Measurements from ENCODE around the gene ADARB1.

Gene ADARB1

DNA sequence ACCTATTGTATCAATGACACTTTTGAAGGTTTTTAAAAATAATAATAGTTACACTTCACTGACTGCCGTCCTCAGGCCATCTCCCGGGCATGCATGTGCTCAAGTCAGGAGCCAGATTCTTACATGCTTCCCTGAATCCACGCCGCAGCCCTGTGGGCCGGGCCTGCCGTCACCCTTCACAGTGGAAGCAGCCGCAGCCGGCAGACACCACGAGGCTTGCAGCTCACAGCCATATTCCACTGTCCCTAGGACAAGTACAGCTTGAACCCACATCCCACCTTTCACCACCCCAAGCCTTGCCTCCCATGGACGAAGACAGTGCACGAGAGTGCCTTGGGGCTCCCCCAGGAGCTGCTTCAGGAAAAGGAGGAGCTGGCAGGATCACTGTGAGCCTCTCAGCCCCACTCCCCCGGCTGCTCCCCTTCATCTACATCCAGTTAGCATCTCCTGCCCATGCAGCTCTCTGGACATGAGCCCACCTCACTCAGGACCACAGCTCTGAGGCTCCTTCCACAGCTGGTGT, 136.1 kb downstream of the ADARB1 start:
- no peak for DNase-seq

DNA sequence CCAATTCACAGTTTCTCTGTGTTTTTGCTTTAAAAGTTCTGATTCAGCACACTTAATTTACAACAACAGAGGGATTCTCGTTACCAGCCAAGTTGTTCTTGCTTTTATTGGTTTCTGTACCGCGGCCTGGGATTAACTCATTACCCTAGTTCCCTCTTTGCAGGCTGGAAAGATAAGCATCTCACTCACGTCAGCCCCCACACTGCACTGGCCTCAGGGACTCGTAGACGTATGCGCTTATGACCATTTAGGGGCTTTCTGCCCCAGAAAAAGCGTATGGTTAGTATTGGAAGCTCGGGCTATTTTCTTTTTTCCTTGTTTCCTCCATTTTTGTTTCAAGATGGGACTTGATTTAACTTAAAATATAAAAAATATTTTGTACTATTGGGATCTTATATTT, 137.3 kb downstream of the ADARB1 start:
- no peak for DNase-seq

DNA sequence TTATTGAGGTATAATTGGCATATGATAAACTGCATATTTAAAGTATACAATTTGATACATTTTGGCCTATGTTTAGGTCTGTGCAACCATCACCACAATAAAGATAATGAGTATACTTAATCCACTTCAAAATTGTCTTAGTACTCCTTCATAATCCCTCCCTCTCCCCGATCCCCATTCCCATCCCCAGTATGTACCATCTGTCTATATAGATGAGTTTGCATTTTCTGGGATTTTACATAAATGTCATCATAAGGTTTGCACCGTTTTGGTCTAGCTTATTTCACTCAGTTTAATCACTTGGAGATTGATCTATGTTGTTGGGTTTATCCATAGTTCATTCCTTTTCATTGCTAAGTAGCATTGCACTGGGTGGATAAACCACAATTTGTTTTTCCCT, 139.0 kb downstream of the ADARB1 start:
- no peak for DNase-seq

DNA sequence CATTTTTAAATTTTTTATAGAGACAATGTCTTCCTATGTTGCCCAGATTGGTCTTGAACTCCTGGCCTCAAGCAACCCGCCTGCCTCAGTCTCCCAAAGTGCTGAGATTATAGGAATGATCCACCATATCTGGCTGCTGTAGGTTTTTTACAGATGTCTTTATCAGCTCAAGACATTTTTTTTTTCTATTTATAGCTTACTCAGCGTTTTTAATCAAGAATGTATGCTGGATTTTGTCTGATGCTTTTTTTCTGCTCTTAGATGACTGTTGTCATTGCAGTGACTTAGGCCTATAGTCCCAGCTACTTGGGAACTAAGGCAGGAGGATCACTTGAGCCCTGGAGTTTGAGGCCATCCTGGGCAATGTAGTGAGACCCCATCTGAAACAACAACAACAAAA, 140.8 kb downstream of the ADARB1 start:
- no peak for DNase-seq

DNA sequence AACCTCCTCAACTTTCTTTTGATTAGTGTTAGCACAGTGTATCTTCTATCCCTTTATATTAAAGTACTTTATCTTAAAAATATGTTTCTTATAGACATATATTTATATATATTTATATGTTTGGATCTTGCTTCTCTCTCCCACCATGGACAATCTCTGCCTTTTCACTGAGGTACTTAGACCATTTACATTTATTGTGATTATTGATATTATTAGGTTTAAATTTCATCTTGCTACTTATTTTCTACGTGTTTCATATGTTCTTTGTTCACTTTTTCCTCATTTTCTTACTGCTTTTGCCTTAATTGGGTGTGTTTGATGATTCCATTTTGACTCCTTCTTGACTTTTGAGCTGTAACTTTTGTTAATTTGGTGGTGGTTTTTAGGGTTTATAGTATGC, 142.6 kb downstream of the ADARB1 start:
- no peak for DNase-seq

DNA sequence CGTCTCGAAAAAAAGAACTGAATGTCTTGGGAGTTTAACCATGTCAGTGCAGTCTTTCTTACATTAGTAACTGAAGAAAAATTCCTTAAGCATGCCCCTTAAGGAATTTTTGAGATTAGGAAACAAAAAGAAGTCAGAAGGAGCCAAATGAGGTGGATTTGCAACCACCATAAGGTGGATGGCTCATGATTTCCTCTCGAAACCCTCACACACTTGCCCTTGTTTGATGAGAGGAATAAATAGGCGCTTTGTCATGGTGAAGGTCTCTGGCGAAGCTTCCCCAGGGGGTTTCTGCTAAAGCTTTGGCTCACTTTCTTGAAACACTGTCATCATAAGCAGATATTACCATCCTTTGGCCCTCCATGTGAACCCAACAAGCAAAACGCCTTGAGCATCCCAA, 145.1 kb downstream of the ADARB1 start:
- no peak for DNase-seq

DNA sequence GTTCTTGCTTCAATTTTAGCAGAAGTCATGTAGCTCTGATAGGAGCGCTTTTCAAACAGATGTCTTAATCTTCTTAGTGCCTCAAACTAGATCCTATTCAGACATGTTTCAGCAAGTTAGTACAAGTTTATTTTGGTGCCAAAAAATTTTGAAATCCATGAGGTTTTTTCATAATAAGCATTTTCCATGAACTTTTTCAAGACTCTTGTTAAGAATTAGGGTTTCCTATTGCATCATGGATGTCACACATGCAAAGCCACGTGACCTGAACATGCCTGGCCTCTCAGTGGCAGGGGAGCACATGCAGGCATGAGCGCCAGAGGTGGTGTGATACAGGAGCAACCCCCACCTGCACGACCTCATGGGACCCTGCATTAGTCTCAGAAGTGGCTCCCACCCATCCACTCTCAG, 145.7 kb downstream of the ADARB1 start:
- no peak for DNase-seq

DNA sequence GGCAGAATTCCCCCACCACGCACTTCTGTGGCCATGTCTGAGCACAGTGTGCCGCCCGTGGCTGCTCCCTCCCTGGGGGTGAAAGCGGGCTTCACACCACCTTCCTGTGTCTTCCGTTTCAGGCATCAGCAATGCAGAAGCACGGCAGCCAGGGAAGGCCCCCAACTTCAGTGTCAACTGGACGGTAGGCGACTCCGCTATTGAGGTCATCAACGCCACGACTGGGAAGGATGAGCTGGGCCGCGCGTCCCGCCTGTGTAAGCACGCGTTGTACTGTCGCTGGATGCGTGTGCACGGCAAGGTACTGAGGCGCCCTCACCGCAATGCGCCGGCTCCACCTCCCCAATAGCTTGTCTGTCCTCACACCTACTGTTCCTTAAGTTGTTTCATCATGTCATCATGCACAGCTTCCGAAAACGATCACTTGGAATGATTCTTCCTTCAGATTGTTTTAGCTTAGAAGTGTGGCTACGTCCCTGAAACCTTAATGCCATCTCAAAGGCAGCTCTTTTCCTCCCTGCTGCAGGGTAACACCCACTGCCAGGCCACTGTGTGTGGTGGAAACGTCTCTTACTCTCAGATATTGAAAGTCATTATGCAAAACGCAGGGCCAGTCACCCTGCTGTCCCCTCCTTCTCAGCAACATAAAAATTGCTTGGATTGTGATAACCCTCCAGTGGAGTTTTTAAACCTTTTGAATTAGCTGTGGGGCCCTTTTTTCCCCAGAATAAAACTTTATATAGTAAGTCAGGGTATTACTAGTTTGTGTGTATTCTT, 146.5 kb downstream of the ADARB1 start:
- DNase-seq: no peak

DNA sequence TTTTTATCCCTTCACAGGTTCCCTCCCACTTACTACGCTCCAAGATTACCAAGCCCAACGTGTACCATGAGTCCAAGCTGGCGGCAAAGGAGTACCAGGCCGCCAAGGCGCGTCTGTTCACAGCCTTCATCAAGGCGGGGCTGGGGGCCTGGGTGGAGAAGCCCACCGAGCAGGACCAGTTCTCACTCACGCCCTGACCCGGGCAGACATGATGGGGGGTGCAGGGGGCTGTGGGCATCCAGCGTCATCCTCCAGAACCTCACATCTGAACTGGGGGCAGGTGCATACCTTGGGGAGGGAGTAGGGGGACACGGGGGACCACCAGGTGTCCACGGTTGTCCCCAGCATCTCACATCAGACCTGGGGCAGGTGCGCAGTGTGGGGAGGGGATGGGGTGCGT, 147.6 kb downstream of the ADARB1 start:
- DNase-seq: no peak

DNA sequence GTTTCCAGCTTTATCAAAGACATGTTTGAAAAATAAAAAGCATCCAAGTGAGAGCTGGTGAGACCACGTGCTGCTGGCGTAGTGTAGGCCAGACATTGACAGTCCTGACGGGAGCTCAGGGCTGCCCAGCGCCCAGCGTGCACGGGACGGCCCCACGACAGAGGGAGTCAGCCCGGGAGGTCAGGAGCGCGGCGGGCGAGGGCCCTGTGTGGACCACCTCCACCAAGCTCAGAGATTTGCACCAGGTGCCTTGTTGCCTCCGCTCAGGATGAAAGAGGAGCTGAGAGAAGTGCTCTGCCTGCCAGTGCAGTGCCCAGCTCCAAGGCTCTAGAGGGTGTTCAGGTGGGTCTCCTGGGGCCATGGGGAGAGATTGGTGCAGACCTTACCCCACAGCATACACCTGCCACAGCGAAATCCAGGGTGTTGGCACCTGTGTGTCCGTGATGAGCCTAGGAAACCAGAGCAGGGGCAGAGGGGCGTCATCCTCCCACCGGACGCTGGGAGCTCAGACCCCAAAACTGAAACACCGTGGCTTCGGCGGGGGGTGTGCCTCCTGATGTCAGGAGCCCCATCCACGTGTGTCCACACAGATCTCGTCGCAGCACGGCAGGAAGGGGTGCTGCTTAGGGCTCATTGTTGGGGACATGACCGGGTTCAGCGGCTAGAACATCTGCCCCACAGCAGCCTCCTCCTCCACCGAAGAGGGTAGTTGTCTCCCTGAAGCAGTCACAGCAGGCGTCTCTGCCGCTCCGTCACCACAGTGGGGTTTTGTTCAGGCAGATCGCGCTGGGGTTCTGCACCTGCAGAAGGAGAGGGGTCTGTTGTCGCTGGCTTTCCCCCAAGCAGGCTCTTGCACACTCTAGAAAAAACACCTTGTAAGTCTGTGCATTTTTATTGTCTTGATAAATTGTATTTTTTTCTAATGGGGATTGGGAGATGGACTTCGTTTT, 149.1 kb downstream of the ADARB1 start:
- DNase-seq: no peak

DNA sequence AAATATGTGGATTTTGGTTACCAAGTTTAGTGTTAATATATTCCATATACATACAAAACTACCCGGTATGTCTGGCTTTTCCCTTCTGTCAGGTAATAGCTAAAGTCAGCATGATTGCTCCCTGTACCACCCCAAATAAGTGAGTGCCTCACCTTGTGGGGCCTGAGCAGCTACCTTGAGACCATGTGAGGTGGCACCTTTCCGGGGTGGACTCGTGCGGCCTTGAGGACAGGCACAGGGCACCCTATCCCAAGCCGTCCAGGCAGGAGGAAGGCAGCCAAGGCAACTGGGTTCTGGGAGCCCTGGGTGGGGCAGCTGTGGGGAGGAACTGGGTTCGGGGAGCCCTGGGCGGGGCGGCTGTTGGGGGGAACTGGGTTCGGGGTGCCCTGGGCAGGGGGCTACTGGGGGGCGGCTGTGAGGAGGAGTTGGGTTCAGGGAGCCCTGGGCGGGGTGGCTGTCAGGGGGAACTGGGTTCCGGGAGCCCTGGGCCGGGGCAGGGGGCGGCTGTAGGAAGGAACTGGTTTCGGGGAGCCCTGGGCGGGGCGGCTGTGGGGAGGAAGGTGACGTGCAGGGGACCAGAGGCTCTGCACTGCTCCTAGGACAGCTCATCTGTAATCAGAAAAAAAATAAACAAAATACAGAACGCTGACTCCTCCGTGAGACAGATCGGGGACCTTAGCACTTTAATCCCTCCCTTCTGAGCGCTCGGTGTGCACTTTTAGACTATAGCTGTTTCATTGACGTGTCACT, 150.0 kb downstream of the ADARB1 start:
- no peak for DNase-seq

DNA sequence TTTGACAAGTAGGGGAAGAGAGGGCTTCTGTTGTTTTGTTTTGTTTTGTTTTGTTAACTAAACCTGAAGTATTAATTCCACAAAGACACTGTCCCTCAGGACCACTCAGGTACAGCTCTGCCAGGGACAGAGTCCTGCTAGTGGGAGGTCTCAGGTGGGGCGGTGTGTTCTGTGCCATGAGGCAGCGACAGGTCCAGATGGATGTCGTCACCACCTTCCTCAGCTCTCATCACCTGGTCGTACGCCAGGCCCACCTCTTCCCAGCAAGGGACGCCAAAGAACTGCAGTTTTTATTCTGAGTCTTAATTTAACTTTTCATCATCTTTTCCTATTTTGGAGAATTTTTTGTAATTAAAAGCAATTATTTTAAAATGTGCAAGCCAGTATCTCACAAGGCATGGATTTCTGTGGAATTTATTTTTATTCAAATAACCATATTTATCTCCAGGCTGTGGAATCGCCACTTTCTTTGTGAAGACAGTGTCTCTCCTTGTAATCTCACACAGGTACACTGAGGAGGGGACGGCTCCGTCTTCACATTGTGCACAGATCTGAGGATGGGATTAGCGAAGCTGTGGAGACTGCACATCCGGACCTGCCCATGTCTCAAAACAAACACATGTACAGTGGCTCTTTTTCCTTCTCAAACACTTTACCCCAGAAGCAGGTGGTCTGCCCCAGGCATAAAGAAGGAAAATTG, 150.8 kb downstream of the ADARB1 start:
- DNase-seq: no peak

DNA sequence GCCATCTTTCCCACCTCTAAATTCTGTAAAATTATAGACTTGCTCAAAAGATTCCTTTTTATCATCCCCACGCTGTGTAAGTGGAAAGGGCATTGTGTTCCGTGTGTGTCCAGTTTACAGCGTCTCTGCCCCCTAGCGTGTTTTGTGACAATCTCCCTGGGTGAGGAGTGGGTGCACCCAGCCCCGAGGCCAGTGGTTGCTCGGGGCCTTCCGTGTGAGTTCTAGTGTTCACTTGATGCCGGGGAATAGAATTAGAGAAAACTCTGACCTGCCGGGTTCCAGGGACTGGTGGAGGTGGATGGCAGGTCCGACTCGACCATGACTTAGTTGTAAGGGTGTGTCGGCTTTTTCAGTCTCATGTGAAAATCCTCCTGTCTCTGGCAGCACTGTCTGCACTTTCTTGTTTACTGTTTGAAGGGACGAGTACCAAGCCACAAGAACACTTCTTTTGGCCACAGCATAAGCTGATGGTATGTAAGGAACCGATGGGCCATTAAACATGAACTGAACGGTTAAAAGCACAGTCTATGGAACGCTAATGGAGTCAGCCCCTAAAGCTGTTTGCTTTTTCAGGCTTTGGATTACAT, 151.5 kb downstream of the ADARB1 start:
- no peak for DNase-seq

DNA sequence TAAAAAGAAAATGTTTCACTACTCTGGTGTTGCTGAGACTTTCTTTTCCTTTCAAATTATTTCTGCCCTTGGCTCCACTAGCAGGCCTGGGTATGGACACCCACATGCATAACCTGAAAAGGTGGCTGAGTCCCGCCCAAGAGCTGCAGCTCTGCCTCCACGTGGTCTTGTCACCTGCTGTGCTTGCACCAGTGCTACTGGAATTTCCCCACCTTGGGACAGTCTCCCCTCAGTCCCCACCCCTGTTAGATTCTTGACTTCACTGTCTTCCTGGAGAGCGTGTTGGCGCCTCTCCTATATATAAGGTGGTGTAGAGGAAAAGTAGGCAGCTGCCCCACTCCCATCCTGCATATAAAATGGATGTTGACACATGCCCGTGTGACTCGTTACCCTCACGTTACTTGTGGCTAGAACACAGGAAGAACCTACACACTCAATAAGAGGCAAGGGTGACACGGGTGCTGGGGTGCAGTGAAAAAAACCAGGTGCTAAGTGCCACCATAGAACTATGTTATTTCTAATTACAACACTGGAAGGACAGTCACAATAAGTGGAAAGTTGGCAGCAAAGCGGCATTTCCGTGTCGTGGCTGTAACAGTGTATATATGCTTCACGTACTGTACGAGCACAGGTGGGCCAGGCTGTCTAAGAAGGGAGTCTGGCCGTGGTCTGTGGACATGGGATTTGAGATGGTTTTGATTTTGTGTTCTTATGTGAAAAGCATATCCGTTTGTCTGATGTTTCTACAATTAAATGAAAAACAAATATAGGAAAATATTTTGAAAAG, 152.4 kb downstream of the ADARB1 start:
- no peak for DNase-seq

DNA sequence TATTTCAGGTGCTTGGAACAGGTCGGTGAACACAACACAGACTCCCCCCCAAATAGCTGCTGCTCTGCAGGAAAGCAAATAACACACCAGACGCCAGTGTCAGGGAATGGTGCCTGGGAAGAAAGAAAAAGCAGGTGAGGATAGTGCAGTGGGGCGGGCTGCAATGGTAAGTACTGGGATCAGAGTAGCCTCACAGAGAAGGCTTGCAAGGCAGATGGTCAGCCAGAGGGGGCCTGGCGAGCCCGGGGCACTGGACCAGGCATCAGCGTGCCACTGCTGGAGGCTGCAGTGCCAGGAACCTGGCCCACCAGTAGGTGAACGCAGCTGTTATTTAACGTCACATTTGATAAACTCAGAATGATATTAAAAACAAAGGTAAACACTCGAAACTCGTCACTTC, 153.4 kb downstream of the ADARB1 start:
- no peak for DNase-seq

DNA sequence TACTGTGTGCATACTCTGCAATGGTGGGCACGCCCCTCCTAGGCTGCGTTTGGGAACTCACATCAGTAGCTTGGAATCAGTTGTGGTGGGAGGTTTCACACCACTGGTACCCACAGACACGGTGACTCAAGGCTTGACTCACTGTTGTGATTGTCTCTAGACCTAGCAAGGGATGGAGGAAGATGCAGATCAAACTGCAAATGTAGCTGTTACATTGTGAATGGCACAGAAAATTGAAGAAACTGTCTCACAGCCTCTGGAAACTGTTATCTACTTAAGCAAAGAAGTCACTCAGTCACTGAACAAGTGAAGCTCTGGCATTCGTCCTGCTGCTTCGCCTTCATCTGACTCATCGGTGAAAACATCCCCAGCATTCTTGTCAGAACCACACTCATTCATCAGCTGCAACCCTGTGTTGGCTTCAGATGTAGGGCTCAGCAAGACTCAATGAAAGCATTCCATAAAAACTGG, 153.8 kb downstream of the ADARB1 start:
- no peak for DNase-seq

DNA sequence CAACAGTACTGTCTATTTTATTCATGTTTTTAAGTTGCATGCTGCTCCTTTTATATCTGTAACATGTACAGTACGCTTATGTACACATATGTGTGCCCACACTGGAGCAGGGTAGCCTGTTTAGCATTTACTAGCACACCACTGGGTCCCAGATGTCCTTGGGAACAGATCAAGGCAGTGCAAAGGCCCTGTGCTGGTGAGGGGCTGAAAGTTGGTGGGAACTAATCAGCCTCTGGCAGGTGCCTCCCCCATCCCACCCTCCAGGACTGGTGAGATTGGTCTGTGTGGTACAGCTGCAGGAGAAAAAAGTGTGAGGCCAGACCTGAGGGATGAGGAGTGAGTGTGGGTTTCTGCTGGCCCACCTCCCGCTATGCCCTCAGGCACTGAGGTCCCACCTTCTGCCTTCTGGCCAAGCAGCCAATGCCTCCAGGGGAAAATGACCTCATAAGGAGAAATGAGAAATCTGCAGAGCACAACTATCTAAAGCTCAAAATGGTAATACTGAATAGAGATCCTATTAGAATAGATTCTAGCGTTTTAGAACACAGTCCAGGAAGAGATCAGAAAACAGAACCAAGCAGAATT, 154.4 kb downstream of the ADARB1 start:
- no peak for DNase-seq

DNA sequence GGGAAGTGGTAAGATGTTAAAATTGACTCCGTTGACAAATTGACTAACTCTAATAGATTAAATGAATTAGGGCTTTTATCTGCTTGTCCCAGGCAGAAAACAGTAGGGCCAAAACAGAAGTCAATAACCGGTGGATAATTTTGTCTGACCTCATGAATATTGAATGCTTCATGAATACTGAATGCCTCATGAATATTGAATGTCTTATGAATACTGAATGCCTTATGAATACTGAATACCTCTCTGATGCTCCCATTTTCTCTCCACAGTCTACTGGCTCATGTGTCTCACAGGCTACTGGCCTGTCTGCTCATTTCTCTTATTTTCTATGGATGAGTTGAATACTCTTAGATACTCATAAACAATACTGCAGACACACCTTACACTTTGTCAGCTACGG, 157.3 kb downstream of the ADARB1 start:
- no peak for DNase-seq

DNA sequence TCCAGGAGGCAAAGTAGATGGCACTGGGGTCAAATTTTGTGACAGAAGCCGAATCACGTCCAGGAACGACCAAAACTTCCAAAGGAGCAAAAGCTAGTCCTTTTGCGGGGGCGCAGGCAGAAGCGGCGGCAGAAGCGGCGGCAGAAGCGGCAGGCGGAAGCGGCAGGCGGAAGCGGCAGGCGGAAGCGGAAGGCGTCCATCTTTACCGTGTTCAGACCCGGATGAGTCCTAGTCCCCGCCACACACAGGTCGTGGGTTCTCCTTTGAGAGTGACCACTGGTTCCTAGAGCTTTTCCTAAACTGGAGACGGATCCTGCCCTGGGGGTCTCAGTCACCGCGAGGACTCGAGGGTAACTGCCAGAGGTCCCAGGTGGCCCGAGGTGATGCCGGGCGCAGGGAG, 159.7 kb downstream of the ADARB1 start:
- no peak for DNase-seq

DNA sequence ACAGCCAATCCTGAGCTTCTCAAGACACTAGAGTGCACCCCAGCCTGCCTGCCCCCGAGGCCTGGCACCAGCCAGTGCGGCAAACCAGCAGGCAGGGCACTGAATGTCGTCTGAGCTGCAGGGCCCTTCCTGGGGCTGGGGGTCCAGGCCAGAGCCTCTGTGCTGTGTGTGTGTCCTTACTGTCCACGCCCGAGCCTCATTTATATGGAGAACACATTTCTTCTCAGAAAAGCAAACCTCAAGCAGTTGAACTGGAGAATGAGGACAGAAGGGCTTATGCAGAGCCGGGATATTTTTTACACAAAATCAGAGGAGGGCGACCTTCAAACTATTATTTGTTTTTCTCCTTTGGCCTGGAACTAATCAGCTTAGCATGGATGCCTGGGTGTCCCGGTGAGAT, 160.6 kb downstream of the ADARB1 start:
- DNase-seq: no peak

DNA sequence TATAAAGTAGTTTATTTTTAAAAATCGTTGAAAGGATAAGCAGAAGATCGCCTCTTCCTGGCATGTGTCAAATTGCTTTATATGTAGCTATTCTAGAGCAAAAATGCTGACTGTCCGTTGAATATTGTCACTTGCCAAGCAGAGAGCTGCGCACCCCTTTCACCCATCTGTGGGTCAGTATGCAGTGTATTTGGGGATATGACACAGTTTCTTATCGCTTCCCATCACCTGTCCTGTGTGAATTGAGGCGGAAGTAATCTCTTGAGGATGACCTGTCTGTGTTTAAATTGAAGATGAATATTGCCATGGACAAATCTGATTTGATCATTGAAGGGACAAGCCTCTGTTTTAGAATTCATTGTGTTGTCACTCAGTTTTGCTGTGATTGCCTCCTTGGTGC, 161.1 kb downstream of the ADARB1 start:
- DNase-seq: no peak
